HFF-Myc (cell line): ENCODE data around the gene NIPSNAP2.
A peak's percentile ranks its signal among the peaks of the same experiment; 100 is the strongest.

Experiments
- DNase-seq: peaks from one replicate; pipeline ENCODE4 v3.0.0-alpha.2; 2011; ENCODE audit warnings: low read depth; ENCODE audit errors: extremely low read depth
- H3K4me3 ChIP-seq: replicated peaks from 2 replicates; pipeline ENCODE4 v1.5.1; 2011; ENCODE audit warnings: low read depth, mild to moderate bottlenecking, control low read depth, low read length
- CTCF ChIP-seq: IDR thresholded peaks from 2 replicates; pipeline ENCODE4 v1.5.1; 2012; ENCODE audit warnings: mild to moderate bottlenecking, low read depth, low read length, control low read depth; ENCODE audit errors: missing control alignments

NIPSNAP2 gene

GRCh38 chr7:55965805-55966421 is 1.5 kb downstream of the NIPSNAP2 start:
- peak; percentile 76 for DNase-seq
- H3K4me3 ChIP-seq: peak overlapping the region; percentile 64
- no peak for TF ChIP-seq CTCF

- DNase-seq: no peak
- TF ChIP-seq CTCF: no peak
- peak overlapping the region; percentile 6; the same call in 1 of the 2 replicates for H3K4me3 ChIP-seq
These were observed 2.5 kb downstream of the NIPSNAP2 start for GRCh38 chr7:55966851-55967250.

- DNase-seq: no peak
- H3K4me3 ChIP-seq: no peak overlapping the region
- no peak for TF ChIP-seq CTCF
These were observed 5.0 kb downstream of the NIPSNAP2 start for GRCh38 chr7:55969391-55969790.

- no peak for DNase-seq
- H3K4me3 ChIP-seq: no peak overlapping the region
- TF ChIP-seq CTCF: no peak
These were observed 6.2 kb downstream of the NIPSNAP2 start for GRCh38 chr7:55970561-55970960.

- DNase-seq: no peak
- no peak for TF ChIP-seq CTCF
- H3K4me3 ChIP-seq: no peak overlapping the region
These were observed 6.6 kb downstream of the NIPSNAP2 start for GRCh38 chr7:55970978-55971377.

GRCh38 chr7:55973747-55974250 is 9.4 kb downstream of the NIPSNAP2 start:
- no peak for TF ChIP-seq CTCF
- no peak overlapping the region for H3K4me3 ChIP-seq
- DNase-seq: no peak
